HepG2 (cell line): ENCODE results near the gene CCL5.

Source experiments
- JUNB ChIP-seq: sonication (generic); formaldehyde crosslinking; IDR thresholded peaks from 2 replicates; pipeline ENCODE4 v1.8.0; 2022; ENCODE audit warnings: missing genetic modification reagents, mild to moderate bottlenecking, borderline replicate concordance
- NFE2L1 ChIP-seq: sonication (generic); formaldehyde crosslinking; IDR thresholded peaks from 2 replicates; pipeline ENCODE4 v1.4.0; 2020; ENCODE audit warnings: missing genetic modification reagents, mild to moderate bottlenecking, borderline replicate concordance
- POLR2AphosphoS2 ChIP-seq: IDR thresholded peaks from 2 replicates; pipeline ENCODE4 v1.6.1; 2011; ENCODE audit warnings: low read depth, low read length, improper control_type of control experiment
- ZFX ChIP-seq: sonication (generic); formaldehyde crosslinking; IDR thresholded peaks from 2 replicates; pipeline ENCODE4 v1.4.0; 2020; ENCODE audit warnings: mild to moderate bottlenecking, low read depth, missing genetic modification reagents, moderate library complexity
- ZNF10 ChIP-seq: sonication (generic); formaldehyde crosslinking; IDR thresholded peaks from 2 replicates; pipeline ENCODE4 v1.4.0; 2020; ENCODE audit warnings: mild to moderate bottlenecking, low read depth, missing genetic modification reagents, borderline replicate concordance
- ZNF160 ChIP-seq: sonication (generic); formaldehyde crosslinking; IDR thresholded peaks from 2 replicates; pipeline ENCODE4 v1.8.0; 2022; ENCODE audit warnings: mild to moderate bottlenecking, inconsistent platforms, missing genetic modification reagents
- ZNF792 ChIP-seq: IDR thresholded peaks from 2 replicates; pipeline ENCODE4 v1.6.1; 2016
- TF ChIP-seq, protein P1 (sequence below): sonication (generic); formaldehyde crosslinking; IDR thresholded peaks from 2 replicates; pipeline ENCODE4 v1.5.0; 2020; ENCODE audit warnings: mild to moderate bottlenecking, missing genetic modification reagents, moderate library complexity
- TF ChIP-seq, protein P2 (sequence below): fragments of 450-650 bp; IDR thresholded peaks from 2 replicates; pipeline ENCODE4 v1.6.1; 2017
- TF ChIP-seq, protein P3 (sequence below): IDR thresholded peaks from 2 replicates; pipeline ENCODE4 v1.6.1; 2012; ENCODE audit warnings: low read depth, low read length, improper control_type of control experiment
- TF ChIP-seq, protein P4 (sequence below), 2 experiments: sonication (generic) in 1 of 2; formaldehyde crosslinking in 1 of 2; IDR thresholded peaks; 2 replicates each; pipeline versions ENCODE4 v1.5.1 to v1.6.1; 2011 to 2020; ENCODE audit warnings: borderline replicate concordance in 1 of 2, low read depth in 1 of 2, low read length in 1 of 2, mild to moderate bottlenecking in 1 of 2, missing genetic modification reagents in 1 of 2, moderate library complexity in 1 of 2
- TF ChIP-seq, protein P5 (sequence below): sonication (generic); formaldehyde crosslinking; conservative IDR thresholded peaks from 2 replicates; pipeline ENCODE4 v1.8.0; 2022; ENCODE audit warnings: low read depth, missing genetic modification reagents

DNA sequence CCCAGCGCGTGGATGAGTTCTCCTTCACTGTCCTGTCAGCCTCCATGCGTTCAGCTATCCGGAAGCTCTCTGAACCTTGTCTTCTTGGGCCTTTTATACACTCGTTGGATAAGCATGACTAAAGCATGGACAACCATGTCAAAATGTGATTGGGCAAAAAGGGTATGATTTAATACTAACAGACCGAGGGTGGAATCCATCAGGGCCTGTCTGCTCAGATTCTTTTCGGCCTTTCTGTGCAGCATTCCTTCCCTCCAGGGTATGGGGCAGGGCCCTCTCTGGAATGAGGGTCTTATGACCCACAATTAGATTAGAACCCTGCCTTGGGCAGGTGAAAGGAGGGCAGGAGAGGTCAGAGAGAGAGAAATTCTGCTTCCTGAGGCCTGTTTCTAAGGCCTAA is 14.0 kb upstream of the CCL5 start:
- TF ChIP-seq, protein P1, sequence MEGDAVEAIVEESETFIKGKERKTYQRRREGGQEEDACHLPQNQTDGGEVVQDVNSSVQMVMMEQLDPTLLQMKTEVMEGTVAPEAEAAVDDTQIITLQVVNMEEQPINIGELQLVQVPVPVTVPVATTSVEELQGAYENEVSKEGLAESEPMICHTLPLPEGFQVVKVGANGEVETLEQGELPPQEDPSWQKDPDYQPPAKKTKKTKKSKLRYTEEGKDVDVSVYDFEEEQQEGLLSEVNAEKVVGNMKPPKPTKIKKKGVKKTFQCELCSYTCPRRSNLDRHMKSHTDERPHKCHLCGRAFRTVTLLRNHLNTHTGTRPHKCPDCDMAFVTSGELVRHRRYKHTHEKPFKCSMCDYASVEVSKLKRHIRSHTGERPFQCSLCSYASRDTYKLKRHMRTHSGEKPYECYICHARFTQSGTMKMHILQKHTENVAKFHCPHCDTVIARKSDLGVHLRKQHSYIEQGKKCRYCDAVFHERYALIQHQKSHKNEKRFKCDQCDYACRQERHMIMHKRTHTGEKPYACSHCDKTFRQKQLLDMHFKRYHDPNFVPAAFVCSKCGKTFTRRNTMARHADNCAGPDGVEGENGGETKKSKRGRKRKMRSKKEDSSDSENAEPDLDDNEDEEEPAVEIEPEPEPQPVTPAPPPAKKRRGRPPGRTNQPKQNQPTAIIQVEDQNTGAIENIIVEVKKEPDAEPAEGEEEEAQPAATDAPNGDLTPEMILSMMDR (CRISPR knock-in tag), result no peak
- TF ChIP-seq, protein P2, sequence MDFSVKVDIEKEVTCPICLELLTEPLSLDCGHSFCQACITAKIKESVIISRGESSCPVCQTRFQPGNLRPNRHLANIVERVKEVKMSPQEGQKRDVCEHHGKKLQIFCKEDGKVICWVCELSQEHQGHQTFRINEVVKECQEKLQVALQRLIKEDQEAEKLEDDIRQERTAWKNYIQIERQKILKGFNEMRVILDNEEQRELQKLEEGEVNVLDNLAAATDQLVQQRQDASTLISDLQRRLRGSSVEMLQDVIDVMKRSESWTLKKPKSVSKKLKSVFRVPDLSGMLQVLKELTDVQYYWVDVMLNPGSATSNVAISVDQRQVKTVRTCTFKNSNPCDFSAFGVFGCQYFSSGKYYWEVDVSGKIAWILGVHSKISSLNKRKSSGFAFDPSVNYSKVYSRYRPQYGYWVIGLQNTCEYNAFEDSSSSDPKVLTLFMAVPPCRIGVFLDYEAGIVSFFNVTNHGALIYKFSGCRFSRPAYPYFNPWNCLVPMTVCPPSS, result no peak
- TF ChIP-seq ZNF792 (no peak), ZNF160 (no peak), ZNF10 (no peak), JUNB (no peak), NFE2L1 (CRISPR knock-in tag) (no peak), POLR2AphosphoS2 (no peak), ZFX (CRISPR knock-in tag) (no peak)
- TF ChIP-seq, protein P3, sequence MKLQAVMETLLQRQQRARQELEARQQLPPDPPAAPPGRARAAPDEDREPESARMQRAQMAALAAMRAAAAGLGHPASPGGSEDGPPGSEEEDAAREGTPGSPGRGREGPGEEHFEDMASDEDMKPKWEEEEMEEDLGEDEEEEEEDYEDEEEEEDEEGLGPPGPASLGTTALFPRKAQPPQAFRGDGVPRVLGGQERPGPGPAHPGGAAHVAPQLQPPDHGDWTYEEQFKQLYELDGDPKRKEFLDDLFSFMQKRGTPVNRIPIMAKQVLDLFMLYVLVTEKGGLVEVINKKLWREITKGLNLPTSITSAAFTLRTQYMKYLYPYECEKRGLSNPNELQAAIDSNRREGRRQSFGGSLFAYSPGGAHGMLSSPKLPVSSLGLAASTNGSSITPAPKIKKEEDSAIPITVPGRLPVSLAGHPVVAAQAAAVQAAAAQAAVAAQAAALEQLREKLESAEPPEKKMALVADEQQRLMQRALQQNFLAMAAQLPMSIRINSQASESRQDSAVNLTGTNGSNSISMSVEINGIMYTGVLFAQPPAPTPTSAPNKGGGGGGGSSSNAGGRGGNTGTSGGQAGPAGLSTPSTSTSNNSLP, result no peak
- TF ChIP-seq, protein P4, sequence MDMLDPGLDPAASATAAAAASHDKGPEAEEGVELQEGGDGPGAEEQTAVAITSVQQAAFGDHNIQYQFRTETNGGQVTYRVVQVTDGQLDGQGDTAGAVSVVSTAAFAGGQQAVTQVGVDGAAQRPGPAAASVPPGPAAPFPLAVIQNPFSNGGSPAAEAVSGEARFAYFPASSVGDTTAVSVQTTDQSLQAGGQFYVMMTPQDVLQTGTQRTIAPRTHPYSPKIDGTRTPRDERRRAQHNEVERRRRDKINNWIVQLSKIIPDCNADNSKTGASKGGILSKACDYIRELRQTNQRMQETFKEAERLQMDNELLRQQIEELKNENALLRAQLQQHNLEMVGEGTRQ (IDR thresholded peaks at IDR 0.05; ENCODE audit: low read depth, low read length), result no peak
- TF ChIP-seq, protein P4 (CRISPR knock-in tag; IDR thresholded peaks at IDR 0.05; ENCODE audit: borderline replicate concordance), result no peak
- TF ChIP-seq, protein P5, sequence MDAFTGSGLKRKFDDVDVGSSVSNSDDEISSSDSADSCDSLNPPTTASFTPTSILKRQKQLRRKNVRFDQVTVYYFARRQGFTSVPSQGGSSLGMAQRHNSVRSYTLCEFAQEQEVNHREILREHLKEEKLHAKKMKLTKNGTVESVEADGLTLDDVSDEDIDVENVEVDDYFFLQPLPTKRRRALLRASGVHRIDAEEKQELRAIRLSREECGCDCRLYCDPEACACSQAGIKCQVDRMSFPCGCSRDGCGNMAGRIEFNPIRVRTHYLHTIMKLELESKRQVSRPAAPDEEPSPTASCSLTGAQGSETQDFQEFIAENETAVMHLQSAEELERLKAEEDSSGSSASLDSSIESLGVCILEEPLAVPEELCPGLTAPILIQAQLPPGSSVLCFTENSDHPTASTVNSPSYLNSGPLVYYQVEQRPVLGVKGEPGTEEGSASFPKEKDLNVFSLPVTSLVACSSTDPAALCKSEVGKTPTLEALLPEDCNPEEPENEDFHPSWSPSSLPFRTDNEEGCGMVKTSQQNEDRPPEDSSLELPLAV (CRISPR knock-in tag), result no peak
